Measurements from ENCODE around the gene PTGES2.

The PTGES2 gene

GRCh38 chr9:128099231-128099931 lies 28.1 kb downstream of the PTGES2 start:
- H3K4me3 Mint-ChIP-seq, result peak overlapping the region; percentile 29

GRCh38 chr9:128098297-128099230 lies 29.0 kb downstream of the PTGES2 start:
- Mint-ChIP-seq H3K27ac (peak overlapping the region; percentile 42), H3K9me3 (no peaks in the 10 kb centered on the region), H3K4me3 (peak overlapping the region; percentile 52), H3K4me1 (peaks cover 77% of the 10 kb centered on the region), H3K36me3 (ENCODE audit: low read depth) (peaks cover 22% of the 10 kb centered on the region), H3K27me3 (no peaks in the 10 kb centered on the region)
- DNase-seq (peak; percentile 74), ATAC-seq (peak; percentile 58)

More at GRCh38 chr9:128099231-128099931, 28.1 kb downstream of the PTGES2 start:
- Mint-ChIP-seq H3K27me3 (no peaks in the 10 kb centered on the region), H3K27ac (peak overlapping the region; percentile 29), H3K9me3 (no peaks in the 10 kb centered on the region), H3K36me3 (ENCODE audit: low read depth) (peaks cover 27% of the 10 kb centered on the region), H3K4me1 (peaks cover 70% of the 10 kb centered on the region)
- DNase-seq (no peak), ATAC-seq (no peak)

- H3K4me1 Mint-ChIP-seq, result peaks cover 77% of the 10 kb centered on the region
- DNase-seq, result no peak
- no peaks in the 10 kb centered on the region for H3K9me3 Mint-ChIP-seq
- ATAC-seq, result no peak
- peak overlapping the region; percentile 52 for H3K27ac Mint-ChIP-seq
- H3K4me3 Mint-ChIP-seq, result peak overlapping the region; percentile 52
- H3K36me3 Mint-ChIP-seq (ENCODE audit: low read depth), result peaks cover 19% of the 10 kb centered on the region
- no peaks in the 10 kb centered on the region for H3K27me3 Mint-ChIP-seq
Observed at GRCh38 chr9:128097543-128098296, 29.8 kb downstream of the PTGES2 start.

DNA sequence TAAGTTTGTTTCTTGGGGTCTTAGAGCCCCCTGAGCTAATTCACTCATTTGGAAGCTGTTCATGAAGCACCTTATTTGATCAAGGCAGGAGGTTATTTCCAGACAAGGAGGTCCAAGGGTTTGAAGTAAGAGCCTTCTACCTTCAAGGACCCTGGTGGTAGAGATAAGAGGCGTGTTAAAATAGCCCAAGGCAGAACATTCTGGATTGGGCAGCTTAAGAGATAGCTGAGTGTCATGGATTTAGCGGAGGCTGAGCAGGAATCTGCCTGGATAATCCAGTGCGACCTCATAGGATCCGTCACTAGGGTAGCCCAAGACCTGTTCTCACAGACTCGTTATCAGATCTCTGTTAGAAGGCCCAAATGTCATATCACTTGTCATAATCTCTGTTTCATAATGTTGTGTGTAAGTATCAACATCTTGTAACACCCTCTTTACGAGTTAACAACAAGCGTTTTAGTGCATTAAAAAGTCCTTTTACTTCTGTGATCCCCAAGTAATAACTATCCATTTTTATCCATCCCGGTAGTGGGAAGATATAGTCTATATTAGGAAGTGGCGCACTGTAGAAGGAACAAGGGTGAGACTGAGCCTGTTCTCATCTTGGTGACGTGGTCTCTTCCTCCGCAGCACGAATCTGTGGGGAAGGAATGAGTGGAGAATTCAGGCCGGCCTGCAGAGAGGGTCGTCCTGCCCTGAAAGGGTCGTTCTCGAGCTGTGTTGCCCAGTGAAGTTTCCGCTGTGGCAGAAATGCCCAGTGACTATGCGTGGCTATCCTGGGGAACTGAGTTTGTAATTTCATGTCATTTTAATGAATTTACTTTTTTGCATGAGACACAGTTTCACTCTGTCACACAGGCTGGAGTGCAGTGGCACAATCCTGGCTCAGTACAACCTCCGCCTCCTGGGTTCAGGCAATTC lies 30.7 kb downstream of the PTGES2 start:
- Mint-ChIP-seq H3K27ac (peak overlapping the region; percentile 67), H3K9me3 (no peaks in the 10 kb centered on the region), H3K4me3 (no peak overlapping the region), H3K36me3 (ENCODE audit: low read depth) (peaks cover 11% of the 10 kb centered on the region), H3K4me1 (peaks cover 83% of the 10 kb centered on the region), H3K27me3 (no peaks in the 10 kb centered on the region)
- no peak for DNase-seq
- ATAC-seq, result no peak

DNA sequence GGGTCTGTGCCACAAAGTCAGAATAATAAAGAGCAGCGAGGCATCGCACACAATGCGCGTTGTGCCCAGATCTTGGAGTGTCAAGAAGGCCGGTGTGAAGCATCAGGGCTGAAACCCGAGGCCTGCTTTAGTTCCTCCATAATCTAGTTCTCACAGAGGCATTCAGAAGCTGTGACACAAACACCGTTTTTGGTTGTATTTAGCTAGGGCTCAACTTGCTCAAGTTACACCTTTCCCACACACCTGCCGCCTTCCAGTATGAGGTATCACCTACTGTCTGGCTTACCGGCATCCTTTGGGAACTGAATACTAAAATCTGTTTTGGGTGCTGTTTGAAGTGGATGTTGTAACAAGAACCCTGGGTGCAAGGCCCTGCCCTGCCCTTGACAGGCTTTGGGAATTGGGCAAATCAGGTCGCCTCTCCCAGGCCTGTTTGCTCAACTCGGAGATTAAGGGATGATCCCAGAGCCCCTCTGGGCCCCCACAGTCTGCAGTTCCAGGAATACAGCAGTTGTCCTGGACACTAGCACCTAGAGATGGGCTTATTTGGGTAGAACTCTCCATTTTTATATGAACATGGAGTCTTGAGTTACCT lies 32.5 kb downstream of the PTGES2 start:
- H3K9me3 Mint-ChIP-seq, result no peaks in the 10 kb centered on the region
- H3K4me1 Mint-ChIP-seq, result peaks cover 86% of the 10 kb centered on the region
- no peaks in the 10 kb centered on the region for H3K27me3 Mint-ChIP-seq
- peak overlapping the region; percentile 66 for H3K4me3 Mint-ChIP-seq
- DNase-seq (no peak), ATAC-seq (no peak)
- H3K36me3 Mint-ChIP-seq (ENCODE audit: low read depth), result peaks cover 7% of the 10 kb centered on the region
- H3K27ac Mint-ChIP-seq, result peak overlapping the region; percentile 93

- peaks cover 7% of the 10 kb centered on the region for H3K36me3 Mint-ChIP-seq (ENCODE audit: low read depth)
Observed at GRCh38 chr9:128094166-128094949, 33.2 kb downstream of the PTGES2 start.

GRCh38 chr9:128093011-128093410 lies 34.5 kb downstream of the PTGES2 start:
- DNase-seq, result no peak
- no peak for ATAC-seq
- Mint-ChIP-seq H3K4me3 (no peak overlapping the region), H3K27me3 (no peaks in the 10 kb centered on the region), H3K4me1 (peaks cover 82% of the 10 kb centered on the region), H3K9me3 (no peaks in the 10 kb centered on the region), H3K27ac (peak overlapping the region; percentile 93), H3K36me3 (ENCODE audit: low read depth) (peaks cover 7% of the 10 kb centered on the region)

More at GRCh38 chr9:128094166-128094949, 33.2 kb downstream of the PTGES2 start:
- H3K4me3 Mint-ChIP-seq, result peak overlapping the region; percentile 66
- no peaks in the 10 kb centered on the region for H3K9me3 Mint-ChIP-seq
- H3K27me3 Mint-ChIP-seq, result no peaks in the 10 kb centered on the region
- peak; percentile 78 for DNase-seq
- ATAC-seq, result peak; percentile 92
- H3K4me1 Mint-ChIP-seq, result peaks cover 86% of the 10 kb centered on the region
- peak overlapping the region; percentile 93 for H3K27ac Mint-ChIP-seq

GRCh38 chr9:128092199-128092977 lies 35.1 kb downstream of the PTGES2 start:
- no peaks in the 10 kb centered on the region for H3K27me3 Mint-ChIP-seq
- DNase-seq (no peak), ATAC-seq (no peak)
- no peak overlapping the region for H3K4me3 Mint-ChIP-seq
- H3K36me3 Mint-ChIP-seq (ENCODE audit: low read depth), result peaks cover 7% of the 10 kb centered on the region
- peak overlapping the region; percentile 93 for H3K27ac Mint-ChIP-seq
- H3K4me1 Mint-ChIP-seq, result peaks cover 82% of the 10 kb centered on the region
- no peaks in the 10 kb centered on the region for H3K9me3 Mint-ChIP-seq

- Mint-ChIP-seq H3K4me3 (peak overlapping the region; percentile 42), H3K27me3 (no peaks in the 10 kb centered on the region), H3K9me3 (no peaks in the 10 kb centered on the region), H3K27ac (peak overlapping the region; percentile 68), H3K36me3 (ENCODE audit: low read depth) (peaks cover 7% of the 10 kb centered on the region), H3K4me1 (peaks cover 76% of the 10 kb centered on the region)
- ATAC-seq (no peak), DNase-seq (no peak)
Observed at GRCh38 chr9:128091571-128091970, 36.0 kb downstream of the PTGES2 start.

- ATAC-seq (no peak), DNase-seq (no peak)
- Mint-ChIP-seq H3K36me3 (ENCODE audit: low read depth) (peaks cover 7% of the 10 kb centered on the region), H3K9me3 (no peaks in the 10 kb centered on the region), H3K27ac (no peak overlapping the region), H3K4me3 (no peak overlapping the region), H3K4me1 (peaks cover 73% of the 10 kb centered on the region), H3K27me3 (no peaks in the 10 kb centered on the region)
Observed at GRCh38 chr9:128091144-128091543, 36.4 kb downstream of the PTGES2 start.

DNA sequence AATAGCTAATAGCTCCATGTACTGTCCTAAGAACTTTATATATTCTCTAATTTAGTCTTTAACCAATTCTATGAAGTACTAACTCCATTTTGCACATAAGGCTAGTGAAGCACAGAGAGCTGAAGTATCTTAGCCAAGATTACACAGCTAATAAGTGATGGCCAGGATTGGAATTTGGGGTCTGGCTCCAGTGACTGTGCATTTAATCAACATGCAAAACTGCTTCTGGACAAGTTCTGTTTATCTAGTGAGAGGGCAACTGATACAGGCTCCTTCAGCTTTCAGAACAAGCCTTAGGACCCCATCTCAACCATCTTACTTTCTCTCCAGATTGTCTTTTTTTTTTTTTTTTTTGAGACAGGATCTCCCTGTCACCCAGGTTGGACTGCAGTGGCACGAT lies 38.2 kb downstream of the PTGES2 start:
- H3K27ac Mint-ChIP-seq, result no peak overlapping the region
- H3K4me1 Mint-ChIP-seq, result peaks cover 62% of the 10 kb centered on the region
- H3K27me3 Mint-ChIP-seq, result no peaks in the 10 kb centered on the region
- no peaks in the 10 kb centered on the region for H3K9me3 Mint-ChIP-seq
- H3K36me3 Mint-ChIP-seq (ENCODE audit: low read depth), result peaks cover 7% of the 10 kb centered on the region
- no peak overlapping the region for H3K4me3 Mint-ChIP-seq
- no peak for DNase-seq
- no peak for ATAC-seq

GRCh38 chr9:128088253-128088945 lies 39.1 kb downstream of the PTGES2 start:
- H3K36me3 Mint-ChIP-seq (ENCODE audit: low read depth), result peaks cover 9% of the 10 kb centered on the region
- no peak overlapping the region for H3K4me3 Mint-ChIP-seq
- no peak for ATAC-seq
- H3K4me1 Mint-ChIP-seq, result peaks cover 58% of the 10 kb centered on the region
- no peak for DNase-seq
- H3K27ac Mint-ChIP-seq, result peak overlapping the region; percentile 46
- no peaks in the 10 kb centered on the region for H3K27me3 Mint-ChIP-seq
- H3K9me3 Mint-ChIP-seq, result no peaks in the 10 kb centered on the region
